GM23338 (cell line): Measurements from ENCODE around the gene NF1. TPM values are rescaled to one million over a fixed set of nuclear protein-coding genes. Genes with fewer than 3 reads are reported as not detected.

ENCODE experiments used
- ATAC-seq: fragments of 200-7000 bp; cut with Tn5 transposase; 3 replicates; pipeline ENCODE4 v1.9.1; 2020
- DNase-seq: peaks from one replicate; pipeline ENCODE4 v3.0.0-alpha.2; 2015; ENCODE audit warnings: low spot score
- H2AFZ ChIP-seq: fragments of 200-600 bp; sonication (generic); 2 replicates; pipeline ENCODE4 v1.8.0; 2016; ENCODE audit warnings: antibody characterized with exemption, mild to moderate bottlenecking, moderate library complexity
- H3F3A ChIP-seq: fragments of 200-600 bp; sonication (generic); replicated peaks from 2 replicates; pipeline ENCODE4 v1.8.0; 2017; ENCODE audit warnings: antibody characterized with exemption, mixed run types, low read depth
- H3K27ac ChIP-seq: fragments of 200-600 bp; sonication (generic); 2 replicates; pipeline ENCODE4 v1.6.1; 2016; ENCODE audit warnings: low read depth
- H3K27me3 ChIP-seq: fragments of 200-600 bp; sonication (generic); 2 replicates; pipeline ENCODE4 v1.8.0; 2016; ENCODE audit warnings: mild to moderate bottlenecking, mixed run types, moderate library complexity; ENCODE audit not compliant: insufficient read depth
- H3K36me3 ChIP-seq: fragments of 200-600 bp; sonication (generic); 2 replicates; pipeline ENCODE4 v1.8.0; 2016; ENCODE audit warnings: mild to moderate bottlenecking; ENCODE audit not compliant: insufficient read depth
- H3K4me1 ChIP-seq: fragments of 200-600 bp; sonication (generic); 2 replicates; pipeline ENCODE4 v1.8.0; 2016; ENCODE audit warnings: mild to moderate bottlenecking, moderate library complexity; ENCODE audit not compliant: insufficient read depth
- H3K4me2 ChIP-seq: fragments of 200-600 bp; sonication (generic); 2 replicates; pipeline ENCODE4 v1.7.1; 2017; ENCODE audit warnings: mixed run types
- H3K4me3 ChIP-seq: fragments of 200-600 bp; sonication (generic); 2 replicates; pipeline ENCODE4 v1.6.1; 2016; ENCODE audit warnings: mixed run types
- H3K79me2 ChIP-seq: fragments of 200-600 bp; sonication (generic); replicated peaks from 2 replicates; pipeline ENCODE4 v1.8.0; 2017; ENCODE audit warnings: mild to moderate bottlenecking; ENCODE audit not compliant: insufficient read depth
- H3K9me2 ChIP-seq: fragments of 200-600 bp; sonication (generic); 2 replicates; pipeline ENCODE4 v1.8.0; 2017; ENCODE audit not compliant: insufficient read depth
- H4K20me1 ChIP-seq: fragments of 200-600 bp; sonication (generic); replicated peaks from 2 replicates; pipeline ENCODE4 v1.8.0; 2017; ENCODE audit warnings: mild to moderate bottlenecking; ENCODE audit not compliant: insufficient read depth
- H3K27ac Mint-ChIP-seq: 2 replicates; pipeline ENCODE4 v1.8.0; 2020; ENCODE audit warnings: inconsistent platforms, mild to moderate bottlenecking, moderate library complexity, mixed read lengths
- H3K27me3 Mint-ChIP-seq: 3 replicates; pipeline ENCODE4 v1.8.0; 2022; ENCODE audit warnings: low read depth, mild to moderate bottlenecking, moderate library complexity, mixed read lengths, inconsistent platforms; ENCODE audit not compliant: insufficient read depth, poor library complexity
- H3K36me3 Mint-ChIP-seq: 3 replicates; pipeline ENCODE4 v1.8.0; 2021; ENCODE audit warnings: low read depth, mild to moderate bottlenecking, inconsistent platforms, moderate library complexity, mixed read lengths
- H3K4me1 Mint-ChIP-seq: 3 replicates; pipeline ENCODE4 v1.8.0; 2020; ENCODE audit warnings: mild to moderate bottlenecking, inconsistent platforms, mixed read lengths
- H3K4me3 Mint-ChIP-seq: 3 replicates; pipeline ENCODE4 v1.8.0; 2021; ENCODE audit warnings: moderate library complexity, mild to moderate bottlenecking, inconsistent platforms, mixed read lengths
- H3K9me3 Mint-ChIP-seq: 3 replicates; pipeline ENCODE4 v1.8.0; 2020; ENCODE audit warnings: moderate library complexity, mild to moderate bottlenecking, inconsistent platforms, mixed read lengths
- CREB1 ChIP-seq: fragments of 250-450 bp; sonication (Bioruptor Pico); IDR thresholded peaks from 2 replicates; pipeline ENCODE4 v1.5.0; 2020; ENCODE audit warnings: low read depth, mild to moderate bottlenecking, moderate library complexity
- CTCF ChIP-seq, 2 experiments: fragments of 200-600 bp in 1 of 2; sonication (generic) in 1 of 2; conservative IDR thresholded peaks; 2 replicates each; pipeline versions ENCODE4 v1.5.1 to v1.6.1; 2016 to 2017; ENCODE audit warnings: antibody characterized with exemption in 2 of 2, low read depth in 2 of 2, mild to moderate bottlenecking in 2 of 2, moderate library complexity in 1 of 2
- ETS1 ChIP-seq: IDR thresholded peaks from 2 replicates; pipeline ENCODE4 v1.6.1; 2016; ENCODE audit warnings: antibody characterized with exemption
- EZH2 ChIP-seq: fragments of 200-600 bp; sonication (generic); IDR thresholded peaks from one replicate; pipeline ENCODE4 v1.8.0; 2017; ENCODE audit warnings: antibody characterized with exemption, mild to moderate bottlenecking, low read depth; ENCODE audit not compliant: unreplicated experiment
- EZH2phosphoT487 ChIP-seq: fragments of 200-600 bp; sonication (generic); IDR thresholded peaks from one replicate; pipeline ENCODE4 v1.8.1; 2018; ENCODE audit warnings: antibody characterized with exemption; ENCODE audit not compliant: unreplicated experiment
- JUNB ChIP-seq: IDR thresholded peaks from one replicate; pipeline ENCODE4 v1.6.1; 2016; ENCODE audit warnings: antibody characterized with exemption; ENCODE audit not compliant: unreplicated experiment
- NANOG ChIP-seq: IDR thresholded peaks from 2 replicates; pipeline ENCODE4 v1.6.1; 2016; ENCODE audit warnings: antibody characterized with exemption, borderline replicate concordance
- POLR2AphosphoS5 ChIP-seq: IDR thresholded peaks from 2 replicates; pipeline ENCODE4 v1.6.1; 2016; ENCODE audit warnings: antibody characterized with exemption, low read depth
- REST ChIP-seq: IDR thresholded peaks from one replicate; pipeline ENCODE4 v1.6.1; 2018; ENCODE audit warnings: antibody characterized with exemption; ENCODE audit not compliant: unreplicated experiment
- STAT1 ChIP-seq: IDR thresholded peaks from one replicate; pipeline ENCODE4 v1.6.1; 2016; ENCODE audit warnings: antibody characterized with exemption; ENCODE audit not compliant: unreplicated experiment
- ZNF114 ChIP-seq: fragments of 250-450 bp; sonication (Bioruptor Pico); IDR thresholded peaks from 2 replicates; pipeline ENCODE4 v1.5.0; 2020; ENCODE audit warnings: mild to moderate bottlenecking, moderate library complexity
- ZNF331 ChIP-seq: fragments of 250-450 bp; sonication (Bioruptor Pico); IDR thresholded peaks from 2 replicates; pipeline ENCODE4 v1.5.0; 2020; ENCODE audit warnings: low read depth, mild to moderate bottlenecking, moderate library complexity
- ZNF462 ChIP-seq: fragments of 250-450 bp; sonication (Bioruptor Pico); IDR thresholded peaks from 2 replicates; pipeline ENCODE4 v1.5.0; 2020; ENCODE audit warnings: mild to moderate bottlenecking, moderate library complexity
- polyA plus RNA-seq: library from polyadenylated mRNA; unstranded; fragments of >200 nt; fragmentation: Nextera tagmentation; extraction: Ambion mirVana; gene quantifications from 2 replicates; pipeline ENCODE4 v1.2.1, GENCODE V29; 2016
- total RNA-seq: library from RNA; depleted of rRNA; stranded (reverse); fragments of >200 nt; shearing (Covaris generic); gene quantifications from 2 replicates; pipeline ENCODE4 v1.2.3, GENCODE V29; 2014

NF1 gene
- total and polyA plus RNA-seq, 2 experiments from 2014 or later: 16.3 to 49.7 TPM

- Histone ChIP-seq H3K27ac (no peak overlapping the region), H3K4me1 (no peaks in the 10 kb centered on the region), H4K20me1 (peaks cover 16% of the 10 kb centered on the region), H3K9me2 (no peaks in the 10 kb centered on the region), H3K79me2 (peaks cover 90% of the 10 kb centered on the region), H3K27me3 (no peaks in the 10 kb centered on the region), H3F3A (no peaks in the 10 kb centered on the region), H2AFZ (no peak overlapping the region), H3K36me3 (no peaks in the 10 kb centered on the region), H3K4me2 (no peak overlapping the region), H3K4me3 (no peak overlapping the region)
- Mint-ChIP-seq H3K27ac (no peak overlapping the region), H3K4me3 (no peak overlapping the region), H3K36me3 (peaks cover 6% of the 10 kb centered on the region; the same call in 1 of the 3 replicates), H3K4me1 (peaks cover 17% of the 10 kb centered on the region), H3K9me3 (peaks cover 5% of the 10 kb centered on the region; the same call in 1 of the 3 replicates), H3K27me3 (no peaks in the 10 kb centered on the region)
- DNase-seq (no peak), ATAC-seq (no peak)
- no peak for TF ChIP-seq POLR2AphosphoS5
- TF ChIP-seq ZNF462 (CRISPR knock-in tag): no peak
- no peak for TF ChIP-seq ZNF331 (CRISPR knock-in tag)
- TF ChIP-seq CREB1 (CRISPR knock-in tag): no peak
- no peak for TF ChIP-seq EZH2
- TF ChIP-seq CTCF (conservative IDR thresholded peaks at IDR 0.05; ENCODE audit: low read depth in 2 of 2): no peak
- no peak for TF ChIP-seq ZNF114 (CRISPR knock-in tag)
- TF ChIP-seq ETS1: no peak
- no peak for TF ChIP-seq STAT1
- TF ChIP-seq EZH2phosphoT487: no peak
- TF ChIP-seq JUNB: no peak
- no peak for TF ChIP-seq REST
- no peak for TF ChIP-seq NANOG
Measured at GRCh38 chr17:31122746-31123145, 28.0 kb downstream of the NF1 start.
